Measurements from ENCODE around the gene SLC38A11.

- TF ChIP-seq CTCF (tag by site-specific recombination; IDR thresholded peaks at IDR 0.05) (no peak), ZSCAN18 (tag by site-specific recombination; IDR thresholded peaks at IDR 0.05) (no peak), ZNF530 (tag by site-specific recombination; IDR thresholded peaks at IDR 0.05; ENCODE audit: low read depth) (no peak), REST (tag by site-specific recombination; IDR thresholded peaks at IDR 0.05) (no peak), ZNF792 (tag by site-specific recombination; IDR thresholded peaks at IDR 0.05) (no peak), ZNF558 (tag by site-specific recombination; IDR thresholded peaks at IDR 0.05) (no peak), ZNF335 (tag by site-specific recombination; conservative IDR thresholded peaks at IDR 0.05) (no peak), ZNF311 (tag by site-specific recombination; IDR thresholded peaks at IDR 0.05; ENCODE audit: borderline replicate concordance) (no peak), ZNF121 (tag by site-specific recombination; IDR thresholded peaks at IDR 0.05) (no peak), SP3 (tag by site-specific recombination; IDR thresholded peaks at IDR 0.05) (no peak), ZNF211 (tag by site-specific recombination; IDR thresholded peaks at IDR 0.05; ENCODE audit: low read depth) (no peak), ZNF626 (tag by site-specific recombination; IDR thresholded peaks at IDR 0.05) (no peak), SALL2 (tag by site-specific recombination; IDR thresholded peaks at IDR 0.05; ENCODE audit: borderline replicate concordance) (no peak)
These were observed 52.1 kb downstream of the SLC38A11 start for GRCh38 chr2:164903204-164903603.
